GM12891 (cell line): ENCODE data around the gene DHRS4L2.
"Not testable (repeated sequence)": the region's sequence is repeated elsewhere in the genome, so short reads cannot be mapped to it uniquely, and the experiment has no call there.

Experiments used
- POLR2A ChIP-seq: IDR thresholded peaks from 2 replicates; pipeline ENCODE4 v1.6.1; 2011; ENCODE audit warnings: low read depth, low read length, control low read depth
- POLR2AphosphoS5 ChIP-seq: IDR thresholded peaks from 2 replicates; pipeline ENCODE4 v1.6.1; 2011; ENCODE audit warnings: low read depth, low read length, control low read depth
- SPI1 ChIP-seq: IDR thresholded peaks from 2 replicates; pipeline ENCODE4 v1.6.1; 2011; ENCODE audit warnings: low read depth, low read length, control low read depth

DNA sequence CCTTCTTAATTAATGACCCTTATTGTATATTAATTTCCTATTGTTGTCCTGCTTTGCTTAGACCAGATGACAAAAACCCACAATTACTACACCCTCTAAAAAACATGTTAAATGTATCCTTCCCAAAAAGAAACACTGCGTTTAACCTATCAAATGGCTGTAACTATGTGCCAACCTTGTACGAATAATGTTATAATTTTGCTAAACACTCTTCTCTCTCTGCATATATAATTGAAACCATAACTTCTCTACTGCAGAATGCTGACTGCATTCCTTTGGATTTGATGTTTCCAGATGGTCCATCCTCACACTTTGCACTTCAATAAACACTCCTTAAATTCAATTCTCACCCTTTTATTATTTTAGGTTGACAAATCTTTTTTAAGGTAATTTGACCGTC, 31.8 kb downstream of the DHRS4L2 start:
- TF ChIP-seq POLR2AphosphoS5, POLR2A, SPI1: not testable (repeated sequence)
